Keratinocyte (primary cell): ENCODE results near the gene SH3BP5L.

Experiments
- EZH2 ChIP-seq: IDR thresholded peaks from one replicate; pipeline ENCODE4 v1.6.1; 2012; ENCODE audit warnings: inconsistent platforms, mild to moderate bottlenecking, low read length, moderate library complexity
- TF ChIP-seq, protein P1 (sequence below), 3 experiments: IDR thresholded peaks in 1 of 3; conservative IDR thresholded peaks in 1 of 3; optimal IDR thresholded peaks in 1 of 3; 2 replicates in 2 of 3; 3 replicates in 1 of 3; pipeline versions ENCODE3 to v1.5.1; 2011; ENCODE audit warnings: low read length in 3 of 3, mild to moderate bottlenecking in 3 of 3, moderate library complexity in 2 of 3, control low read depth in 1 of 3, inconsistent platforms in 1 of 3; ENCODE audit not compliant: insufficient read depth in 2 of 3; ENCODE audit errors: extremely low read depth in 1 of 3

DNA sequence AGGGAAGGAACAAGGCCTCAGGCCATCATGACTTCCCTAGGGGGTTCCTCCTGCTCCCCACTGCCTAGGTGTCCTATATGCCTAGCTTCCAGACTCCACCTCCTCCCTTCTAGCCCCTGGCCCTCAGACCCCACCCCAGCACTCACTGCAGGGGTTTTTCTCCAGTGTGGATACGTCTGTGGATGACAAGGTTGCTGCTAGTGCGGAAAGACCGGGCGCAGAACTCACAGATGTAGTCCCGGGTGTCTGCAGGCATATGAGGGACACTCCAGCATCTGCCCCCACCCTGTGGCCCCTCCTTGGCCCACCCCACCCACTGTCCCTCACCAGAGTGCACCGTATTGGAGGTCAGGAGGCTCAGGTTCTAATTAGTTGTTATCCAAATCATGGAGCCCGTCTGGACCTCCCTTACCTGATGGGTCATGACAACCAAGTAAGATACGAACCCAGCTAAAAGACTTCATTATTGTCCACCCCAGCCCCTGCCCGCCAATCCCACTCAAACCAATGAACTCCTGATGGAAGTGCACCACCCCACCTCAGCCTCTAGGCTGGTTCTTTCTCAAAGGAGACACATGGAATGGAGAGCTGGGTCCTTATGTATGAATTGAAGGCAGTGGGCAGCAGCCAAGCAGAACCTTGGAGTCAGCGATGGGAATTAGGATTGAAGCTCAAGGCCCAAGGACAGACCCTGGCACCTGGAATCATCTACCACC lies 25.0 kb upstream of the SH3BP5L start:
- TF ChIP-seq, protein P1, sequence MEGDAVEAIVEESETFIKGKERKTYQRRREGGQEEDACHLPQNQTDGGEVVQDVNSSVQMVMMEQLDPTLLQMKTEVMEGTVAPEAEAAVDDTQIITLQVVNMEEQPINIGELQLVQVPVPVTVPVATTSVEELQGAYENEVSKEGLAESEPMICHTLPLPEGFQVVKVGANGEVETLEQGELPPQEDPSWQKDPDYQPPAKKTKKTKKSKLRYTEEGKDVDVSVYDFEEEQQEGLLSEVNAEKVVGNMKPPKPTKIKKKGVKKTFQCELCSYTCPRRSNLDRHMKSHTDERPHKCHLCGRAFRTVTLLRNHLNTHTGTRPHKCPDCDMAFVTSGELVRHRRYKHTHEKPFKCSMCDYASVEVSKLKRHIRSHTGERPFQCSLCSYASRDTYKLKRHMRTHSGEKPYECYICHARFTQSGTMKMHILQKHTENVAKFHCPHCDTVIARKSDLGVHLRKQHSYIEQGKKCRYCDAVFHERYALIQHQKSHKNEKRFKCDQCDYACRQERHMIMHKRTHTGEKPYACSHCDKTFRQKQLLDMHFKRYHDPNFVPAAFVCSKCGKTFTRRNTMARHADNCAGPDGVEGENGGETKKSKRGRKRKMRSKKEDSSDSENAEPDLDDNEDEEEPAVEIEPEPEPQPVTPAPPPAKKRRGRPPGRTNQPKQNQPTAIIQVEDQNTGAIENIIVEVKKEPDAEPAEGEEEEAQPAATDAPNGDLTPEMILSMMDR (optimal IDR thresholded peaks at IDR 0.05 in 1 of 3, IDR thresholded peaks at IDR 0.05 in 1 of 3, conservative IDR thresholded peaks at IDR 0.05 in 1 of 3; ENCODE audit: extremely low read depth in 1 of 3, insufficient read depth in 2 of 3, low read length in 3 of 3), result no peak
- no peak for TF ChIP-seq EZH2
